HepG2 (cell line): ENCODE measurements around the gene GHRL. TPM values are rescaled to one million over a fixed set of nuclear protein-coding genes. Genes with fewer than 3 reads are reported as not detected.
A peak's percentile ranks its signal among the peaks of the same experiment; 100 is the strongest.

Source experiments
- ATAC-seq: fragments of 200-7000 bp; cut with Tn5 transposase; 3 replicates; pipeline ENCODE4 v1.9.1; 2020; ENCODE audit warnings: mild to moderate bottlenecking, moderate library complexity
- BruUV-seq: library from RNA; stranded (reverse); fragments of 400-500 nt; replicated peaks from 2 replicates; lab custom pipeline; 2021; lab: Mats Ljungman, UMichigan
- CTCF ChIA-PET: fragments of 300-600 bp; formaldehyde crosslinking; extraction: SDS; loops from one replicate; lab custom pipeline; 2021; ENCODE audit warnings: low total read pairs, inconsistent platforms, low intra/inter-chr PET ratio; lab: Yijun Ruan, JAX
- POLR2A ChIA-PET: fragments of 350-600 bp; sonication (Branson Sonifier 250); formaldehyde crosslinking; loops from one replicate; lab custom pipeline; 2020; ENCODE audit warnings: antibody characterized with exemption, inconsistent platforms; lab: Yijun Ruan, JAX
- DNase-seq: peaks from one replicate; pipeline ENCODE4 v3.0.0-alpha.2; 2015; ENCODE audit warnings: low spot score
- FAIRE-seq: peaks from 3 replicates; lab custom pipeline; 2011; peaks lifted over from hg19 to GRCh38; lab: Jason Lieb, UNC
- H2AFZ ChIP-seq: one replicate; pipeline ENCODE4 v1.6.1; 2011; ENCODE audit warnings: low read length, inconsistent platforms
- H3K27ac ChIP-seq: fragments of 300-600 bp; 3 replicates; pipeline ENCODE4 v1.8.0; 2011; ENCODE audit warnings: mixed run types, mild to moderate bottlenecking, mixed read lengths, low read length, inconsistent platforms; ENCODE audit not compliant: insufficient read depth; ENCODE audit errors: extremely low read length
- H3K27me3 ChIP-seq, 2 experiments: fragments of 200-600 bp in 1 of 2; 2 replicates in 1 of 2; 3 replicates in 1 of 2; pipeline versions ENCODE4 v1.6.0 to v1.8.0; 2011; ENCODE audit warnings: low read length in 2 of 2, mild to moderate bottlenecking in 2 of 2, moderate library complexity in 2 of 2, inconsistent platforms in 1 of 2; ENCODE audit not compliant: insufficient read depth in 2 of 2, control insufficient read depth in 1 of 2
- H3K36me3 ChIP-seq, 2 experiments: fragments of 200-600 bp in 1 of 2; replicated peaks in 1 of 2; 2 replicates in 1 of 2; 3 replicates in 1 of 2; pipeline versions ENCODE4 v1.5.1 to v1.8.0; 2011; ENCODE audit warnings: low read length in 2 of 2, inconsistent platforms in 1 of 2; ENCODE audit not compliant: insufficient read depth in 2 of 2, control insufficient read depth in 1 of 2
- H3K4me1 ChIP-seq: 2 replicates; pipeline ENCODE4 v1.5.1; 2012; ENCODE audit warnings: low read length, inconsistent platforms; ENCODE audit not compliant: insufficient read depth
- H3K4me2 ChIP-seq: 2 replicates; pipeline ENCODE4 v1.6.0; 2011; ENCODE audit warnings: low read depth, low read length, inconsistent platforms
- H3K4me3 ChIP-seq, 3 experiments: fragments of 200-600 bp in 1 of 3; sonication (generic), shearing (Covaris generic) in 1 of 3; replicated peaks in 1 of 3; 2 replicates each; pipeline ENCODE4 v1.5.1; 2011 to 2016; ENCODE audit warnings: low read length in 3 of 3, inconsistent platforms in 2 of 3, low read depth in 2 of 3, mild to moderate bottlenecking in 2 of 3, control low read depth in 1 of 3, mixed read lengths in 1 of 3; ENCODE audit not compliant: insufficient read depth in 1 of 3
- H3K79me2 ChIP-seq: one replicate; pipeline ENCODE4 v1.6.1; 2011; ENCODE audit warnings: low read length, inconsistent platforms; ENCODE audit not compliant: insufficient read depth
- H3K9ac ChIP-seq: 2 replicates; pipeline ENCODE4 v1.6.0; 2011; ENCODE audit warnings: mild to moderate bottlenecking, low read depth, low read length, inconsistent platforms; ENCODE audit not compliant: insufficient read depth
- H3K9me3 ChIP-seq: 2 replicates; pipeline ENCODE4 v1.5.1; 2012; ENCODE audit warnings: mild to moderate bottlenecking, low read length
- H4K20me1 ChIP-seq: 2 replicates; pipeline ENCODE4 v1.6.0; 2011; ENCODE audit warnings: inconsistent platforms, mild to moderate bottlenecking, low read length, moderate library complexity; ENCODE audit not compliant: insufficient read depth
- BORCS8-MEF2B ChIP-seq: sonication (generic); formaldehyde crosslinking; IDR thresholded peaks from 2 replicates; pipeline ENCODE4 v1.8.0; 2022; ENCODE audit warnings: mild to moderate bottlenecking, missing genetic modification reagents
- BRCA1 ChIP-seq: sonication (generic); formaldehyde crosslinking; IDR thresholded peaks from 2 replicates; pipeline ENCODE4 v1.4.0; 2020; ENCODE audit warnings: missing genetic modification reagents
- ZNF773 ChIP-seq: sonication (generic); formaldehyde crosslinking; IDR thresholded peaks from 2 replicates; pipeline ENCODE4 v1.4.0; 2020; ENCODE audit warnings: missing genetic modification reagents, borderline replicate concordance
- ZNF776 ChIP-seq: sonication (generic); formaldehyde crosslinking; IDR thresholded peaks from 2 replicates; pipeline ENCODE4 v1.4.0; 2020; ENCODE audit warnings: mild to moderate bottlenecking, missing genetic modification reagents
- ZNF790 ChIP-seq: sonication (generic); formaldehyde crosslinking; IDR thresholded peaks from 2 replicates; pipeline ENCODE4 v1.8.0; 2022; ENCODE audit warnings: missing genetic modification reagents, mild to moderate bottlenecking, borderline replicate concordance
- WGBS: methylation state at CpG from one replicate; pipeline ENCODE4 v1.1.6; 2017; ENCODE audit warnings: low lambda C conversion rate; 5-methylcytosine and 5-hydroxymethylcytosine counted together
- in situ Hi-C: cut with HindIII; loops from 2 replicates; pipeline ENCODE4 v1.10.0; 2017; ENCODE audit warnings: low pct_unique_long_range_greater_than_20kb; ENCODE audit not compliant: extremely low pct_ligation_motif_present
- intact Hi-C: fragments of 100-400 bp; cut with micrococcal nuclease; formaldehyde crosslinking; loops from one replicate; pipeline ENCODE4 v1.10.0; 2022; ENCODE audit not compliant: unreplicated experiment
- polyA plus RNA-seq, 8 experiments: library from polyadenylated mRNA; depleted of rRNA in 3 of 8; stranded (reverse) in 7 of 8; unstranded in 1 of 8; fragments of >200 nt; fragmentation: Illumina TruSeq in 4 of 8; extraction: Trizol in 4 of 8; gene quantifications; 2 replicates each; pipeline versions ENCODE4 v1.2.1 to v1.2.3, GENCODE V29; 2011 to 2016; ENCODE audit warnings: low read depth in 4 of 8, missing spikeins in 1 of 8, mixed read lengths in 1 of 8; ENCODE audit not compliant: insufficient read depth in 1 of 8
- total RNA-seq, 5 experiments: library from RNA; depleted of rRNA; stranded (reverse); fragments of >200 nt; fragmentation: Illumina TruSeq; extraction: Trizol; gene quantifications; 2 replicates each; pipeline ENCODE4 v1.2.3, GENCODE V29; 2016; ENCODE audit warnings: low read depth in 1 of 5
- TF ChIP-seq, protein P1 (sequence below): sonication (generic); formaldehyde crosslinking; IDR thresholded peaks from 2 replicates; pipeline ENCODE4 v1.5.1; 2020; ENCODE audit warnings: mild to moderate bottlenecking, moderate library complexity, missing genetic modification reagents
- TF ChIP-seq, protein P2 (sequence below): sonication (generic); formaldehyde crosslinking; IDR thresholded peaks from 2 replicates; pipeline ENCODE4 v1.5.1; 2020; ENCODE audit warnings: mild to moderate bottlenecking, missing genetic modification reagents, moderate library complexity

The GHRL gene
- total and polyA plus RNA-seq, 2 of the 13 experiments (the other 11 are each of a cell fraction or from before 2014, with no cell fraction given) = 0.09 TPM; not detected in 1

- TF ChIP-seq, protein P1, sequence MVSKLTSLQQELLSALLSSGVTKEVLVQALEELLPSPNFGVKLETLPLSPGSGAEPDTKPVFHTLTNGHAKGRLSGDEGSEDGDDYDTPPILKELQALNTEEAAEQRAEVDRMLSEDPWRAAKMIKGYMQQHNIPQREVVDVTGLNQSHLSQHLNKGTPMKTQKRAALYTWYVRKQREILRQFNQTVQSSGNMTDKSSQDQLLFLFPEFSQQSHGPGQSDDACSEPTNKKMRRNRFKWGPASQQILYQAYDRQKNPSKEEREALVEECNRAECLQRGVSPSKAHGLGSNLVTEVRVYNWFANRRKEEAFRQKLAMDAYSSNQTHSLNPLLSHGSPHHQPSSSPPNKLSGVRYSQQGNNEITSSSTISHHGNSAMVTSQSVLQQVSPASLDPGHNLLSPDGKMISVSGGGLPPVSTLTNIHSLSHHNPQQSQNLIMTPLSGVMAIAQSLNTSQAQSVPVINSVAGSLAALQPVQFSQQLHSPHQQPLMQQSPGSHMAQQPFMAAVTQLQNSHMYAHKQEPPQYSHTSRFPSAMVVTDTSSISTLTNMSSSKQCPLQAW (CRISPR knock-in tag) = no peak
- TF ChIP-seq ZNF776 (CRISPR knock-in tag) = no peak
Measured at GRCh38 chr3:10340476-10340875, 47.7 kb upstream of the GHRL start (continued).

- no peak for FAIRE-seq
- H3K79me2 ChIP-seq = no peaks in the 10 kb centered on the region
- no peak overlapping the region for H2AFZ ChIP-seq
- no peaks in the 10 kb centered on the region for H3K9me3 ChIP-seq
- ATAC-seq = no peak
- H3K27ac ChIP-seq = no peak overlapping the region
- peaks cover 50% of the 10 kb centered on the region for H3K4me1 ChIP-seq
- no peaks in the 10 kb centered on the region for H4K20me1 ChIP-seq
- in situ Hi-C loops = no loop called here
- no peak for DNase-seq
- no peaks in the 10 kb centered on the region for H3K36me3 ChIP-seq
- peaks cover 0 to 2% of the 10 kb centered on the region in 2 experiments; a peak in 1 of 5 replicates for H3K27me3 ChIP-seq
- H3K4me3 ChIP-seq = no peak overlapping the region
- H3K4me2 ChIP-seq = no peak overlapping the region
- no peak overlapping the region for H3K9ac ChIP-seq
- ChIA-PET POLR2A (no interaction called here), CTCF (no interaction called here)
- no TSS peak for BruUV-seq
- intact Hi-C loops = loop anchor here (5.0 kb wide), 1 partner anchor 397 kb away; no protein-coding TSS in a partner anchor
- WGBS = 44% methylated on average over 4 of the region's 4 CpGs
- no peak for TF ChIP-seq ZNF790
Measured at GRCh38 chr3:10340046-10340445, 47.3 kb upstream of the GHRL start.

DNA sequence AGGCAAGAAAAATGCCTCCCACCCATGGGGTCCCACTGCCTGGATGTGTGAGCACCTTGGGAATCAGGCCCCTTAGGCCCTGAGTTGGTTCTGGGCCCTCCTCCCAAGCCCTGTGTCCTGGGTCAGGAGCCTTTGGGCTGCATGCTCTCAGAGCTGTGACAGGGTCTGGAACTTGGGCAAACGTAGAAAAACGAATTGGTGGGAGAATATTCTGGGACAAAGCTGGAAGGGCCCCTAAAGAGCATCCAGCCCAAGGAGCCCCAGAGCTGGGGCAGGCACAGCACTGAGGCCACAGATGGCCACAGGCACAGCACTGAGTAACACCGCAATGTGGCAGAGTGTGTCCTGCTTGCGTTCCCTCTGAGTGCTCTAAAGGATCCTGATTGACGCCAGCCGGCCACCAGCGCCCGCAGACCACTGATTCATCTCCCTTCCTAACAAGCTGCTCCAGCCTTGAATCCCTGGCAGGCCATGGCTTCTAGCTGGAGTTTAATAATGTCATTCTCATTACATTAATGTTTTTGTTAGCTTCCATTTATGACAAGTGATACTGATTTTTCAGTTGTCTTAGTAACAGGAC is 46.7 kb upstream of the GHRL start:
- no peak overlapping the region for H3K9ac ChIP-seq
- H3K4me2 ChIP-seq = peak overlapping the region; percentile 88
- FAIRE-seq = no peak
- peaks cover 54% of the 10 kb centered on the region for H3K4me1 ChIP-seq
- H3K4me3 ChIP-seq = peak overlapping the region in 1 of 3 experiments; percentile 62; a peak in 1 of 6 replicates
- 8% methylated on average over 6 of the region's 8 CpGs for WGBS
- no TSS peak for BruUV-seq
- no peaks in the 10 kb centered on the region for H3K36me3 ChIP-seq
- no peaks in the 10 kb centered on the region for H4K20me1 ChIP-seq
- peak; percentile 60 for ATAC-seq
- POLR2A ChIA-PET = no interaction called here
- in situ Hi-C loops (no loop called here), intact Hi-C loops (no loop called here)
- H3K79me2 ChIP-seq = no peaks in the 10 kb centered on the region
- peaks cover 0 to 2% of the 10 kb centered on the region in 2 experiments; a peak in 1 of 5 replicates for H3K27me3 ChIP-seq
- no peak overlapping the region for H2AFZ ChIP-seq
- H3K9me3 ChIP-seq = no peaks in the 10 kb centered on the region
- DNase-seq = no peak
- TF ChIP-seq BRCA1 (CRISPR knock-in tag) = no peak
- no peak for TF ChIP-seq BORCS8-MEF2B (CRISPR knock-in tag)
- TF ChIP-seq, protein P2, sequence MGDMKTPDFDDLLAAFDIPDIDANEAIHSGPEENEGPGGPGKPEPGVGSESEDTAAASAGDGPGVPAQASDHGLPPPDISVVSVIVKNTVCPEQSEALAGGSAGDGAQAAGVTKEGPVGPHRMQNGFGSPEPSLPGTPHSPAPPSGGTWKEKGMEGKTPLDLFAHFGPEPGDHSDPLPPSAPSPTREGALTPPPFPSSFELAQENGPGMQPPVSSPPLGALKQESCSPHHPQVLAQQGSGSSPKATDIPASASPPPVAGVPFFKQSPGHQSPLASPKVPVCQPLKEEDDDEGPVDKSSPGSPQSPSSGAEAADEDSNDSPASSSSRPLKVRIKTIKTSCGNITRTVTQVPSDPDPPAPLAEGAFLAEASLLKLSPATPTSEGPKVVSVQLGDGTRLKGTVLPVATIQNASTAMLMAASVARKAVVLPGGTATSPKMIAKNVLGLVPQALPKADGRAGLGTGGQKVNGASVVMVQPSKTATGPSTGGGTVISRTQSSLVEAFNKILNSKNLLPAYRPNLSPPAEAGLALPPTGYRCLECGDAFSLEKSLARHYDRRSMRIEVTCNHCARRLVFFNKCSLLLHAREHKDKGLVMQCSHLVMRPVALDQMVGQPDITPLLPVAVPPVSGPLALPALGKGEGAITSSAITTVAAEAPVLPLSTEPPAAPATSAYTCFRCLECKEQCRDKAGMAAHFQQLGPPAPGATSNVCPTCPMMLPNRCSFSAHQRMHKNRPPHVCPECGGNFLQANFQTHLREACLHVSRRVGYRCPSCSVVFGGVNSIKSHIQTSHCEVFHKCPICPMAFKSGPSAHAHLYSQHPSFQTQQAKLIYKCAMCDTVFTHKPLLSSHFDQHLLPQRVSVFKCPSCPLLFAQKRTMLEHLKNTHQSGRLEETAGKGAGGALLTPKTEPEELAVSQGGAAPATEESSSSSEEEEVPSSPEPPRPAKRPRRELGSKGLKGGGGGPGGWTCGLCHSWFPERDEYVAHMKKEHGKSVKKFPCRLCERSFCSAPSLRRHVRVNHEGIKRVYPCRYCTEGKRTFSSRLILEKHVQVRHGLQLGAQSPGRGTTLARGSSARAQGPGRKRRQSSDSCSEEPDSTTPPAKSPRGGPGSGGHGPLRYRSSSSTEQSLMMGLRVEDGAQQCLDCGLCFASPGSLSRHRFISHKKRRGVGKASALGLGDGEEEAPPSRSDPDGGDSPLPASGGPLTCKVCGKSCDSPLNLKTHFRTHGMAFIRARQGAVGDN (CRISPR knock-in tag) = peak; percentile 19; the same call in 1 of the 2 replicates
- no peak for TF ChIP-seq ZNF773 (CRISPR knock-in tag)
- H3K27ac ChIP-seq = peak overlapping the region; percentile 45
- CTCF ChIA-PET = no interaction called here
